ENCODE results near the gene SEMA3B. TPM values are rescaled to one million over a fixed set of nuclear protein-coding genes. Genes with fewer than 3 reads are reported as not detected.

The SEMA3B gene
- total and polyA plus RNA-seq, 2 donors (not counting 3 experiments of a cell fraction or from before 2014, with no cell fraction given): 1.2 to 1.5 TPM

- Histone ChIP-seq H2AFZ (ENCODE audit: low read depth, low read length) (no peak overlapping the region), H3K4me2 (ENCODE audit: insufficient read depth, low read length) (peak overlapping the region; percentile 59), H3K27ac (ENCODE audit: insufficient read depth, low read depth, low read length) (peak overlapping the region; percentile 99), H3K9ac (replicated peaks; ENCODE audit: extremely low read depth, insufficient read depth, low read length) (peak overlapping the region; percentile 83), H4K20me1 (replicated peaks; ENCODE audit: control insufficient read depth, extremely low read depth, insufficient read depth, low read length) (no peaks in the 10 kb centered on the region), H3K9me3 (replicated peaks; ENCODE audit: control insufficient read depth, insufficient read depth, low read length) (no peaks in the 10 kb centered on the region), H3K4me1 (ENCODE audit: control insufficient read depth, extremely low read depth, insufficient read depth, low read length) (peaks cover 45% of the 10 kb centered on the region), H3K79me2 (ENCODE audit: control insufficient read depth, insufficient read depth, low read length) (peaks cover 34% of the 10 kb centered on the region), H3K27me3 (ENCODE audit: control insufficient read depth in 2 of 2, insufficient read depth in 2 of 2, low read length in 2 of 2) (no peaks in the 10 kb centered on the region), H3K36me3 (ENCODE audit: control insufficient read depth in 2 of 2, extremely low read depth in 1 of 2, insufficient read depth in 2 of 2, low read length in 2 of 2) (peaks cover 2 to 19% of the 10 kb centered on the region in 2 experiments), H3K9me1 (replicated peaks; ENCODE audit: control insufficient read depth, extremely low read depth, insufficient read depth, low read length) (no peaks in the 10 kb centered on the region), H3K4me3 (replicated peaks in 1 of 3; ENCODE audit: insufficient read depth in 1 of 3, low read depth in 1 of 3, low read length in 3 of 3) (no peak overlapping the region)
- ChIA-PET POLR2A (interaction anchor here (5.1 kb wide), 1 partner anchor 11 kb away, joined by 38 read pairs; no protein-coding TSS in a partner anchor), CTCF (interaction anchor here (0.6 to 4.3 kb wide), 24 partner anchors 8 to 218 kb away, joined by 3 to 66 read pairs (median 7); partner anchors contain the start of genes CYB561D2, HYAL1, HYAL3 and IFRD2)
- FAIRE-seq: no peak
- intact Hi-C loops (cut with micrococcal nuclease) (loop anchor here (1.0 to 2.0 kb wide), 3 partner anchors 50 to 129 kb away; no protein-coding TSS in a partner anchor), dilution Hi-C loops (cut with MboI; ENCODE audit: extremely low pct_ligation_motif_present, low sequenced_read_pairs) (no loop called here)
- peak; percentile 76 for DNase-seq (ENCODE audit: low read depth, low spot score)
- no TSS peak for BruUV-seq (replicated peaks)
- TF ChIP-seq POLR2A (IDR thresholded peaks at IDR 0.05; ENCODE audit: low read depth, low read length) (peak; percentile 57), CTCF (IDR thresholded peaks at IDR 0.05; ENCODE audit: extremely low read depth in 1 of 2, insufficient read depth in 1 of 2, low read depth in 1 of 2, low read length in 2 of 2) (peak; percentile 89 to 91), MYC (IDR thresholded peaks at IDR 0.05; ENCODE audit: low read depth, low read length) (no peak)
Observed at GRCh38 chr3:50324351-50325112, 55.6 kb downstream of the SEMA3B start.

GRCh38 chr3:50325113-50325480, 56.1 kb downstream of the SEMA3B start:
- no TSS peak for BruUV-seq (replicated peaks)
- Histone ChIP-seq H3K79me2 (ENCODE audit: control insufficient read depth, insufficient read depth, low read length) (peaks cover 29% of the 10 kb centered on the region), H3K27ac (ENCODE audit: insufficient read depth, low read depth, low read length) (no peak overlapping the region), H4K20me1 (replicated peaks; ENCODE audit: control insufficient read depth, extremely low read depth, insufficient read depth, low read length) (no peaks in the 10 kb centered on the region), H3K9me1 (replicated peaks; ENCODE audit: control insufficient read depth, extremely low read depth, insufficient read depth, low read length) (no peaks in the 10 kb centered on the region), H3K4me1 (ENCODE audit: control insufficient read depth, extremely low read depth, insufficient read depth, low read length) (peaks cover 39% of the 10 kb centered on the region), H2AFZ (ENCODE audit: low read depth, low read length) (no peak overlapping the region), H3K27me3 (ENCODE audit: control insufficient read depth in 2 of 2, insufficient read depth in 2 of 2, low read length in 2 of 2) (no peaks in the 10 kb centered on the region), H3K9me3 (replicated peaks; ENCODE audit: control insufficient read depth, insufficient read depth, low read length) (no peaks in the 10 kb centered on the region), H3K36me3 (ENCODE audit: control insufficient read depth in 2 of 2, extremely low read depth in 1 of 2, insufficient read depth in 2 of 2, low read length in 2 of 2) (peaks cover 4 to 20% of the 10 kb centered on the region in 2 experiments), H3K4me2 (ENCODE audit: insufficient read depth, low read length) (no peak overlapping the region), H3K4me3 (replicated peaks in 1 of 3; ENCODE audit: insufficient read depth in 1 of 3, low read depth in 1 of 3, low read length in 3 of 3) (no peak overlapping the region), H3K9ac (replicated peaks; ENCODE audit: extremely low read depth, insufficient read depth, low read length) (no peak overlapping the region)
- no peak for DNase-seq (ENCODE audit: low read depth, low spot score)
- CTCF ChIA-PET: interaction anchor here (0.8 to 4.3 kb wide), 12 partner anchors 11 to 217 kb away, joined by 3 to 66 read pairs (median 18); partner anchors contain the start of genes HYAL1, HYAL3, IFRD2 and NAA80
- dilution Hi-C loops (cut with MboI; ENCODE audit: extremely low pct_ligation_motif_present, low sequenced_read_pairs) (no loop called here), intact Hi-C loops (cut with micrococcal nuclease) (loop anchor here (2.0 kb wide), 1 partner anchor 98 kb away; no protein-coding TSS in a partner anchor)
- TF ChIP-seq CTCF (IDR thresholded peaks at IDR 0.05; ENCODE audit: extremely low read depth in 1 of 2, insufficient read depth in 1 of 2, low read depth in 1 of 2, low read length in 2 of 2) (no peak), GATA2 (IDR thresholded peaks at IDR 0.05; ENCODE audit: insufficient read depth, insufficient read length, low read depth, low read length) (no peak), EZH2 (IDR thresholded peaks at IDR 0.05; ENCODE audit: borderline replicate concordance, low read depth, low read length, severe bottlenecking) (no peak), MYC (IDR thresholded peaks at IDR 0.05; ENCODE audit: low read depth, low read length) (no peak), MAX (IDR thresholded peaks at IDR 0.05; ENCODE audit: insufficient read depth, insufficient read length) (no peak), POLR2AphosphoS5 (IDR thresholded peaks at IDR 0.05; ENCODE audit: insufficient read depth, low read depth, low read length) (no peak), JUN (IDR thresholded peaks at IDR 0.05; ENCODE audit: borderline replicate concordance, insufficient read depth, insufficient read length, low read depth) (no peak), POLR2A (IDR thresholded peaks at IDR 0.05; ENCODE audit: low read depth, low read length) (no peak), FOS (IDR thresholded peaks at IDR 0.05; ENCODE audit: borderline replicate concordance, insufficient read depth, low read length) (no peak)
- POLR2A ChIA-PET: no interaction called here
- no peak for FAIRE-seq
